ENCODE measurements around the gene DGKI. TPM values are rescaled to one million over a fixed set of nuclear protein-coding genes. Genes with fewer than 3 reads are reported as not detected.

The DGKI gene
- total RNA-seq, 1 experiment from 2014 or later, result 0.41 TPM

DNA sequence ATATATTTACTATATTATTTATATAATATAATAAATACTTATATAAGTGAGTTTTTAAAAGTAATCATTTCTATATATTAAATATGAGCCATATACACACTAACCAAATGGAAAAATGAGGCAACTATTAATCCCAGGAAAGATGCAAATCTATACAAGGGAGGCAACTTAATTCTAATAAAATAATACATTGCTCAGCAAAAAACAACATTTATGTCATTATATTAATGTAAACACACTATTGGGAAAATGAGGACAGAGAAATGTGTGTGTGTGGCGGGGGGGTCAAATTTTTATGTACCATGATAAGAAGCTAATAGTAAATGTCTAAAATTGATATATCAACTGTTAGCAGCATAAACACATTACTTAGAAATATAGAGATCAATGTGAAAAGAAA, 23.3 kb upstream of the DGKI start:
- no peak overlapping the region for H3K4me2 ChIP-seq
- BruUV-seq (replicated peaks), result no TSS peak
- CTCF ChIA-PET, result no interaction called here
- no peaks in the 10 kb centered on the region for H3K27me3 ChIP-seq (ENCODE audit: insufficient read depth, low read depth)
- H3K79me2 ChIP-seq (ENCODE audit: low read depth), result no peaks in the 10 kb centered on the region
- no peak overlapping the region for H2AFZ ChIP-seq
- no peaks in the 10 kb centered on the region for H3K9me3 ChIP-seq (ENCODE audit: insufficient read depth, low read depth)
- peaks cover 6% of the 10 kb centered on the region; the same call in 1 of the 2 replicates for H3K4me1 ChIP-seq (replicated peaks; ENCODE audit: insufficient read depth)
- intact Hi-C loops (cut with micrococcal nuclease; ENCODE audit: unreplicated experiment), result no loop called here
- no peaks in the 10 kb centered on the region for H3F3A ChIP-seq (ENCODE audit: insufficient read depth, low read depth)
- H3K27ac ChIP-seq, result no peak overlapping the region
- TF ChIP-seq, protein P1, sequence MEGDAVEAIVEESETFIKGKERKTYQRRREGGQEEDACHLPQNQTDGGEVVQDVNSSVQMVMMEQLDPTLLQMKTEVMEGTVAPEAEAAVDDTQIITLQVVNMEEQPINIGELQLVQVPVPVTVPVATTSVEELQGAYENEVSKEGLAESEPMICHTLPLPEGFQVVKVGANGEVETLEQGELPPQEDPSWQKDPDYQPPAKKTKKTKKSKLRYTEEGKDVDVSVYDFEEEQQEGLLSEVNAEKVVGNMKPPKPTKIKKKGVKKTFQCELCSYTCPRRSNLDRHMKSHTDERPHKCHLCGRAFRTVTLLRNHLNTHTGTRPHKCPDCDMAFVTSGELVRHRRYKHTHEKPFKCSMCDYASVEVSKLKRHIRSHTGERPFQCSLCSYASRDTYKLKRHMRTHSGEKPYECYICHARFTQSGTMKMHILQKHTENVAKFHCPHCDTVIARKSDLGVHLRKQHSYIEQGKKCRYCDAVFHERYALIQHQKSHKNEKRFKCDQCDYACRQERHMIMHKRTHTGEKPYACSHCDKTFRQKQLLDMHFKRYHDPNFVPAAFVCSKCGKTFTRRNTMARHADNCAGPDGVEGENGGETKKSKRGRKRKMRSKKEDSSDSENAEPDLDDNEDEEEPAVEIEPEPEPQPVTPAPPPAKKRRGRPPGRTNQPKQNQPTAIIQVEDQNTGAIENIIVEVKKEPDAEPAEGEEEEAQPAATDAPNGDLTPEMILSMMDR (conservative IDR thresholded peaks at IDR 0.05), result no peak
- TF ChIP-seq EZH2 (IDR thresholded peaks at IDR 0.05; ENCODE audit: low read depth), result no peak
- no peak overlapping the region for H3K4me3 ChIP-seq
- DNase-seq, result no peak
- H4K20me1 ChIP-seq (ENCODE audit: insufficient read depth), result no peaks in the 10 kb centered on the region
- 0 out of 2 replicates have a peak, but pooled peaks cover 3% of the 10 kb centered on the region for H3K36me3 ChIP-seq (ENCODE audit: low read depth)
- POLR2A ChIA-PET (ENCODE audit: unreplicated experiment), result no interaction called here
- H3K9me2 ChIP-seq (ENCODE audit: insufficient read depth), result no peaks in the 10 kb centered on the region

- CTCF ChIA-PET, result interaction anchor here (0.6 kb wide), 1 partner anchor 218 kb away, joined by 6 read pairs; no protein-coding TSS in a partner anchor
- H3K9me2 ChIP-seq (ENCODE audit: insufficient read depth), result no peaks in the 10 kb centered on the region
- H2AFZ ChIP-seq, result no peak overlapping the region
- H3K4me3 ChIP-seq, result no peak overlapping the region
- no peaks in the 10 kb centered on the region for H3K9me3 ChIP-seq (ENCODE audit: insufficient read depth, low read depth)
- no peaks in the 10 kb centered on the region for H3K4me1 ChIP-seq (replicated peaks; ENCODE audit: insufficient read depth)
- 0 out of 2 replicates have a peak, but pooled peaks cover 3% of the 10 kb centered on the region for H3K36me3 ChIP-seq (ENCODE audit: low read depth)
- no TSS peak for BruUV-seq (replicated peaks)
- intact Hi-C loops (cut with micrococcal nuclease; ENCODE audit: unreplicated experiment), result no loop called here
- H3F3A ChIP-seq (ENCODE audit: insufficient read depth, low read depth), result no peaks in the 10 kb centered on the region
- POLR2A ChIA-PET (ENCODE audit: unreplicated experiment), result no interaction called here
- no peaks in the 10 kb centered on the region for H4K20me1 ChIP-seq (ENCODE audit: insufficient read depth)
- no peaks in the 10 kb centered on the region for H3K27me3 ChIP-seq (ENCODE audit: insufficient read depth, low read depth)
- no peak overlapping the region for H3K27ac ChIP-seq
- no peak overlapping the region for H3K4me2 ChIP-seq
- TF ChIP-seq, protein P1 (conservative IDR thresholded peaks at IDR 0.05), result no peak
- no peak for TF ChIP-seq EZH2 (IDR thresholded peaks at IDR 0.05; ENCODE audit: low read depth)
- no peak for DNase-seq
- no peaks in the 10 kb centered on the region for H3K79me2 ChIP-seq (ENCODE audit: low read depth)
These were observed 22.5 kb upstream of the DGKI start for GRCh38 chr7:137869260-137869659.

DNA sequence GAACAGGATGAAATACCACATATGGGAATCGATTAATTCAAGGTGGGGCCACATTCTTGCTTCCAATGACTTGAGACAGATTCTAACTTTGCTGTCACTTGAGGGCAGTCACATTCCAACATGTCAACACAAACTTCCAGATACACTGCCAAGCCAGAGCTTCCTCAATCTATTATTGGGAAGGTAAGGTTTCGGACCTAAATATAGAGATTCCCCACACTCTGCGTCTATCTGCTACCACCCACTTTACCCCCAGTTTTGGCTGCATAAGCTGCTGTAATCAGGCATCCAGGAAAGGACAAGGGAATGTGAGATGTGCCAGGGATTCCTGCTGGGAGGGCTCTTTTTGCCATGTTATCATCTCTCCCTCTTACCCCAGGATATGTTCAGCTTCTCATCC, 20.5 kb upstream of the DGKI start:
- CTCF ChIA-PET, result no interaction called here
- TF ChIP-seq, protein P1 (conservative IDR thresholded peaks at IDR 0.05), result no peak
- TF ChIP-seq EZH2 (IDR thresholded peaks at IDR 0.05; ENCODE audit: low read depth), result no peak
- no peaks in the 10 kb centered on the region for H3F3A ChIP-seq (ENCODE audit: insufficient read depth, low read depth)
- no peaks in the 10 kb centered on the region for H3K9me2 ChIP-seq (ENCODE audit: insufficient read depth)
- no peak overlapping the region for H2AFZ ChIP-seq
- no peak overlapping the region for H3K4me3 ChIP-seq
- intact Hi-C loops (cut with micrococcal nuclease; ENCODE audit: unreplicated experiment), result no loop called here
- no peaks in the 10 kb centered on the region for H3K4me1 ChIP-seq (replicated peaks; ENCODE audit: insufficient read depth)
- 0 out of 2 replicates have a peak, but pooled peaks cover 3% of the 10 kb centered on the region for H3K36me3 ChIP-seq (ENCODE audit: low read depth)
- POLR2A ChIA-PET (ENCODE audit: unreplicated experiment), result no interaction called here
- no peaks in the 10 kb centered on the region for H4K20me1 ChIP-seq (ENCODE audit: insufficient read depth)
- H3K79me2 ChIP-seq (ENCODE audit: low read depth), result no peaks in the 10 kb centered on the region
- no peak overlapping the region for H3K27ac ChIP-seq
- no peak overlapping the region for H3K4me2 ChIP-seq
- no peaks in the 10 kb centered on the region for H3K27me3 ChIP-seq (ENCODE audit: insufficient read depth, low read depth)
- no peak for DNase-seq
- BruUV-seq (replicated peaks), result no TSS peak
- H3K9me3 ChIP-seq (ENCODE audit: insufficient read depth, low read depth), result no peaks in the 10 kb centered on the region
